ENCODE data around the gene MLLT1.

MLLT1 gene

DNA sequence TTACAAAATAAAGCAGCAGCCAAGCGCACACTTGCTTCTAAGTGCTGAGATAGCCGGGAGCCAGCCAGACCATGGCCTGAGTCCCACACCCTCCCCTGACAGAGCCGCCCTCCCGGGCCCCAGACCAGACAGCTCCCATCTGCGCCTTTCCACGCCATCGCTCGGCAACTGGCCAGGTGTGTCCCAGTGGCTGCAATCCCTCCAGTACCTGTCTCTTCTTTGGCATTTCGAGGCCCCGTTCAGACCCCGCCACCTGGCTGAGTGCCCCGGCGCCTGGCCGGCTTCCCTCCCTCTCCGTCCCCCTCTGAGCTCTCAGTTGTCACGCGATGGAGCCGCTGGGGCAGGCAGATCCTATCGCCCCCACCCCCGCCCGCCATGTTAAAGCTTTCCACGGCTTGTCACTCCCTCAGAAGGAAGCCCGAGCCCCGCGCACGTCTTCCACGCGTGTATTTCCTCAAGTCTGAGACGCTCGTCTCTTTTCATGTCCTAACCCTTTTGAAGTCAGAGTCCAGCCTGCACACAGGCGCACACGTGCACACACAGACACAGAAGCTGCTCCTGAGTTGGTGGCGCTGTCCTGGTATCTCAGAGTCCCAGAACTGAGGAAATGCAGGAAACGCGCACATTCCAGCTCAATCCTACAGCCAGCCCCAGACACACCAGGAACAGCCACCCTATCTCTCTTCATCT is 7.9 kb downstream of the MLLT1 start:
- Histone ChIP-seq H2AFZ (ENCODE audit: low read depth, low read length, severe bottlenecking) (no peak overlapping the region), H3K9me2 (replicated peaks; ENCODE audit: insufficient read depth, low read length) (no peaks in the 10 kb centered on the region), H3F3A (ENCODE audit: insufficient read depth) (no peaks in the 10 kb centered on the region), H4K20me1 (ENCODE audit: low read depth, low read length) (peaks cover 5% of the 10 kb centered on the region; the same call in 1 of the 2 replicates), H3K79me2 (ENCODE audit: insufficient read depth, low read length) (peaks cover 83% of the 10 kb centered on the region), H3K4me3 (ENCODE audit: insufficient read depth, low read length, poor library complexity, severe bottlenecking) (no peak overlapping the region), H3K4me2 (ENCODE audit: low read depth, low read length, poor library complexity, severe bottlenecking) (no peak overlapping the region), H3K9ac (ENCODE audit: low read length) (no peak overlapping the region), H3K27me3 (ENCODE audit: low read length) (no peaks in the 10 kb centered on the region), H3K9me3 (ENCODE audit: insufficient read depth, low read length) (no peaks in the 10 kb centered on the region), H3K27ac (ENCODE audit: low read depth, low read length) (no peak overlapping the region), H3K36me3 (ENCODE audit: low read length) (peaks cover 4% of the 10 kb centered on the region)
- TF ChIP-seq CTCF (IDR thresholded peaks at IDR 0.05; ENCODE audit: insufficient read depth, low read length, poor library complexity, severe bottlenecking) (no peak), EZH2phosphoT487 (conservative IDR thresholded peaks at IDR 0.05; ENCODE audit: low read length) (no peak)

DNA sequence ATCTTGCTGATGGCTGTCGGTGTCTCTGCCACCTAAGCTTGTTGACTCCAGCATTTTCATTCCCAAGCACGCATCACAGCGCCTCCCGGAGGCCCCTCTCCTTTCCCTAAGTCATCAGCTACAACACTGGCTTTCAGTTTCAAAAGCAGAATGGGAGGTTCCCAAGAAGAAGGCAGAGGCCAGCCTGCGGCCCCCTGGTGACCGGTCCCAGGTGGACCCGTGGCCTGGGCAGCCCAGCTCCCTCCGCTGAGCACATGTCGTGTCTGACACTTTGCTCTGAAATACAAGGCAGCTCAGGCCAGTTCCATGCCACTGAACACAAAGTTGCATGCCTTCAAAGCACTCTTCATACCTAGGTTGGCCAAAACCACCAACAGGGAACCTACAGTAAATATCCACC is 8.5 kb downstream of the MLLT1 start:
- Histone ChIP-seq H3K9me3 (ENCODE audit: insufficient read depth, low read length) (no peaks in the 10 kb centered on the region), H3F3A (ENCODE audit: insufficient read depth) (no peaks in the 10 kb centered on the region), H3K79me2 (ENCODE audit: insufficient read depth, low read length) (peaks cover 77% of the 10 kb centered on the region), H3K27me3 (ENCODE audit: low read length) (no peaks in the 10 kb centered on the region), H2AFZ (ENCODE audit: low read depth, low read length, severe bottlenecking) (no peak overlapping the region), H3K4me2 (ENCODE audit: low read depth, low read length, poor library complexity, severe bottlenecking) (no peak overlapping the region), H4K20me1 (ENCODE audit: low read depth, low read length) (peaks cover 8% of the 10 kb centered on the region; the same call in 1 of the 2 replicates), H3K9ac (ENCODE audit: low read length) (no peak overlapping the region), H3K9me2 (replicated peaks; ENCODE audit: insufficient read depth, low read length) (no peaks in the 10 kb centered on the region), H3K27ac (ENCODE audit: low read depth, low read length) (no peak overlapping the region), H3K4me3 (ENCODE audit: insufficient read depth, low read length, poor library complexity, severe bottlenecking) (no peak overlapping the region), H3K36me3 (ENCODE audit: low read length) (peaks cover 4% of the 10 kb centered on the region)
- TF ChIP-seq EZH2phosphoT487 (conservative IDR thresholded peaks at IDR 0.05; ENCODE audit: low read length) (no peak), CTCF (IDR thresholded peaks at IDR 0.05; ENCODE audit: insufficient read depth, low read length, poor library complexity, severe bottlenecking) (no peak)

GRCh38 chr19:6270822-6271221 is 9.0 kb downstream of the MLLT1 start:
- Histone ChIP-seq H3K4me2 (ENCODE audit: low read depth, low read length, poor library complexity, severe bottlenecking) (no peak overlapping the region), H4K20me1 (ENCODE audit: low read depth, low read length) (peaks cover 8% of the 10 kb centered on the region; the same call in 1 of the 2 replicates), H3K9ac (ENCODE audit: low read length) (no peak overlapping the region), H3K27me3 (ENCODE audit: low read length) (no peaks in the 10 kb centered on the region), H3K36me3 (ENCODE audit: low read length) (peaks cover 4% of the 10 kb centered on the region), H3F3A (ENCODE audit: insufficient read depth) (no peaks in the 10 kb centered on the region), H3K9me2 (replicated peaks; ENCODE audit: insufficient read depth, low read length) (no peaks in the 10 kb centered on the region), H3K79me2 (ENCODE audit: insufficient read depth, low read length) (peaks cover 76% of the 10 kb centered on the region), H3K9me3 (ENCODE audit: insufficient read depth, low read length) (no peaks in the 10 kb centered on the region), H3K27ac (ENCODE audit: low read depth, low read length) (no peak overlapping the region), H2AFZ (ENCODE audit: low read depth, low read length, severe bottlenecking) (no peak overlapping the region), H3K4me3 (ENCODE audit: insufficient read depth, low read length, poor library complexity, severe bottlenecking) (no peak overlapping the region)
- TF ChIP-seq EZH2phosphoT487 (conservative IDR thresholded peaks at IDR 0.05; ENCODE audit: low read length) (no peak), CTCF (IDR thresholded peaks at IDR 0.05; ENCODE audit: insufficient read depth, low read length, poor library complexity, severe bottlenecking) (no peak)
